Mesendoderm (in vitro differentiated cells): Measurements from ENCODE around the gene CHST12.
A peak's percentile ranks its signal among the peaks of the same experiment; 100 is the strongest.

Source experiments
- DNase-seq: peaks from one replicate; pipeline ENCODE4 v3.0.0; 2013
- H2AK5ac ChIP-seq: 2 replicates; pipeline ENCODE4 v1.6.1; 2013; ENCODE audit warnings: low read length, inconsistent platforms
- H2BK120ac ChIP-seq: 2 replicates; pipeline ENCODE4 v1.6.1; 2013; ENCODE audit warnings: low read depth, mild to moderate bottlenecking, low read length, moderate library complexity, mixed read lengths
- H2BK15ac ChIP-seq: replicated peaks from 2 replicates; pipeline ENCODE4 v1.6.1; 2013; ENCODE audit warnings: low read depth, mild to moderate bottlenecking, moderate library complexity
- H2BK5ac ChIP-seq: 2 replicates; pipeline ENCODE4 v1.6.1; 2013; ENCODE audit warnings: low read length, inconsistent platforms
- H3K18ac ChIP-seq: 2 replicates; pipeline ENCODE4 v1.6.1; 2013; ENCODE audit warnings: mild to moderate bottlenecking, low read length, mixed read lengths
- H3K23ac ChIP-seq: one replicate; pipeline ENCODE4 v1.6.1; 2013; ENCODE audit warnings: low read length
- H3K27ac ChIP-seq: 2 replicates; pipeline ENCODE4 v1.5.1; 2013; ENCODE audit warnings: low read depth, mild to moderate bottlenecking, inconsistent platforms, low read length, moderate library complexity
- H3K27me3 ChIP-seq: 2 replicates; pipeline ENCODE4 v1.6.1; 2013; ENCODE audit warnings: low read length, control low read depth, mild to moderate bottlenecking, inconsistent platforms; ENCODE audit not compliant: insufficient read depth, poor library complexity
- H3K36me3 ChIP-seq: 2 replicates; pipeline ENCODE4 v1.6.1; 2013; ENCODE audit warnings: low read length, inconsistent platforms; ENCODE audit not compliant: control insufficient read depth, insufficient read depth
- H3K4ac ChIP-seq: one replicate; pipeline ENCODE4 v1.6.1; 2013; ENCODE audit warnings: low read depth, mild to moderate bottlenecking, low read length, moderate library complexity
- H3K4me1 ChIP-seq: 2 replicates; pipeline ENCODE4 v1.6.1; 2013; ENCODE audit warnings: low read depth, low read length, inconsistent platforms; ENCODE audit not compliant: control insufficient read depth
- H3K4me2 ChIP-seq: 2 replicates; pipeline ENCODE4 v1.6.1; 2013; ENCODE audit warnings: low read length
- H3K4me3 ChIP-seq: 2 replicates; pipeline ENCODE4 v1.5.1; 2013; ENCODE audit warnings: mild to moderate bottlenecking, low read length
- H3K56ac ChIP-seq: one replicate; pipeline ENCODE4 v1.6.1; 2013; ENCODE audit warnings: low read length
- H3K79me1 ChIP-seq: 2 replicates; pipeline ENCODE4 v1.6.1; 2013; ENCODE audit warnings: low read length, inconsistent platforms
- H3K79me2 ChIP-seq: 2 replicates; pipeline ENCODE4 v1.6.1; 2013; ENCODE audit warnings: mild to moderate bottlenecking, low read length; ENCODE audit not compliant: control insufficient read depth, insufficient read depth
- H3K9ac ChIP-seq: 2 replicates; pipeline ENCODE4 v1.6.1; 2013; ENCODE audit warnings: low read length, inconsistent platforms
- H4K5ac ChIP-seq: one replicate; pipeline ENCODE4 v1.6.1; 2013; ENCODE audit warnings: low read length
- H4K8ac ChIP-seq: one replicate; pipeline ENCODE4 v1.6.1; 2013; ENCODE audit warnings: low read depth, mild to moderate bottlenecking, control low read depth, low read length, moderate library complexity
- WGBS: extraction: QIAGEN DNeasy Blood & Tissue Kit; methylation state at CpG from one replicate; pipeline ENCODE4 v1.1.7; 2013; ENCODE audit warnings: low lambda C conversion rate, missing lambda C conversion rate; ENCODE audit not compliant: insufficient coverage; ENCODE audit errors: extremely low coverage; 5-methylcytosine and 5-hydroxymethylcytosine counted together

CHST12 gene

DNA sequence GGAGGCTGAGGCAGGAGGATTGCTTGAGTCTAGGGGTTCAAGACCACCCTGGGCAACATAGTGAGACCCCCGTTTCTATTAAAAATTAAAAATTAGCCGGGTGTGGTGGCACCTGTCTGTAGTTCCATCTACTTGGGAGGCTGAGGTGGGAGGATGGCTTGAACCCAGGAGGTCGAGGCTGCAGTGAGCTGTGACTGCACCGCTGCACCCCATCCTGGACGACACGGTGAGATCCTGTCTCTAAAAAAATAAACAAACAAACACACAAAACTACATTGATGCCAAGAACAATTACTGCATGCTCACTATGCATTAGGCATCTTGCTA is 761 bp upstream of the CHST12 start:
- WGBS: no CpG with 5 or more reads among the region's 6 CpGs
- no peak for DNase-seq
- peaks cover 2% of the 10 kb centered on the region for H3K79me2 ChIP-seq

DNA sequence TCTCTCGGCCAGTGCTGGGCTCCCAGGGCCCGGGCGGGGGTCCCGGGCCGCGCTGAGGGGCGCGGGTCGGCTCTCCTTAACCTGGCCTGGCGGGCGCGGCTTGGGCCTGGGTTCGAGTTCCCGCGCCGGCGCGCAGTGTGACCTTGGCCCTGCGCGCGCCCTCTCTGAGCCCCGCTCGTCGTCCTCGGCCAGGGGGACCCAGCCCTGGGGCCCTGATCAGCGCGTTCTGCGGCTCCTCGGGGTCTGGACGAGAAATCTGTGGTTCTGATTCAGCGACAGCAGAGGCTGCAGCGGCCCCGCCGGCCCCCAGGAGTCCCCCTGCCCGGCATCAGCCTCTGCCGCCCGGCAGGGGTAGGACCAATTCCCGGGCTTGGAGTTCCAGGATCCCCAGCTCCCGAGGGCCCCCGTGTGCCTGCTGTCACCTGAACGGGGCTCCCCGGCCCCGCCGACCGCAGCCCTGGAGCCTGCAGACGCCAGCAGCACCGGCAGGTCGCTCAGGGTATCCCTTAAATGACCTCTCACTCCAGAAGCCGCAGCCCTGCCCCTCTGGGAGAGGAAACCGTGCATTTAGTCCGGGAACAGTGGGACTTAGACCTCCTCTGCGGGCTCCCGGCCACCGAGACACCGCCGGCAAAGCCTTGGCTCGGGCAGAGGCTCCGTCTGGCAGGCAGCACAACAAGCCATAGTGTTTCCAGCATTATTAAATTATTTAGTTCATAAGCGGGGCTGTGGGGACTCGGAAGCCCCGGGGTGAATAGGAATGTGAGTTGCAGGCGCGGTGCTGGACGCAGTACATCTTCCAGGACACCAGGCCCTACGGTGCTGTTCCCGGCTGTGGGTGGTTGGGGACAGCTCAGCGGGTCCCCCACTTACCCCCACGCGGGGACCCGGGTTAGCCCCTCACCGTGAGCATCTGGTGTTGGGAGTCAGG is 572 bp downstream of the CHST12 start:
- no peak overlapping the region for H3K27ac ChIP-seq

More for the DNA sequence above, 761 bp upstream of the CHST12 start:
- Histone ChIP-seq H2BK120ac (no peak overlapping the region), H3K27ac (no peak overlapping the region), H3K56ac (peak overlapping the region; percentile 88), H3K4me1 (no peaks in the 10 kb centered on the region), H4K8ac (no peak overlapping the region), H2BK15ac (no peak overlapping the region), H3K23ac (no peak overlapping the region), H3K79me1 (peaks cover 5% of the 10 kb centered on the region), H3K4ac (no peak overlapping the region), H3K36me3 (no peaks in the 10 kb centered on the region), H2BK5ac (no peak overlapping the region), H2AK5ac (no peak overlapping the region), H3K27me3 (no peaks in the 10 kb centered on the region), H3K4me3 (peak overlapping the region; percentile 95), H3K9ac (peak overlapping the region; percentile 84), H3K4me2 (peak overlapping the region; percentile 97), H3K18ac (no peak overlapping the region), H4K5ac (no peak overlapping the region)

GRCh38 chr7:2404714-2405119 is 1.3 kb downstream of the CHST12 start:
- Histone ChIP-seq H3K56ac (peak overlapping the region; percentile 85), H3K27ac (no peak overlapping the region), H3K4me2 (peak overlapping the region; percentile 29), H3K4me1 (no peaks in the 10 kb centered on the region), H2BK120ac (no peak overlapping the region), H2AK5ac (no peak overlapping the region), H3K23ac (no peak overlapping the region), H4K8ac (no peak overlapping the region), H3K27me3 (no peaks in the 10 kb centered on the region), H2BK15ac (no peak overlapping the region), H3K79me1 (peaks cover 5% of the 10 kb centered on the region), H3K18ac (no peak overlapping the region), H3K79me2 (peaks cover 2% of the 10 kb centered on the region), H3K9ac (peak overlapping the region; percentile 84), H2BK5ac (no peak overlapping the region), H3K36me3 (no peaks in the 10 kb centered on the region), H3K4ac (no peak overlapping the region), H3K4me3 (no peak overlapping the region), H4K5ac (no peak overlapping the region)
- DNase-seq: no peak
- 100% methylated on average over 2 of the region's 12 CpGs for WGBS

More for the DNA sequence above, 572 bp downstream of the CHST12 start:
- Histone ChIP-seq H3K27me3 (no peaks in the 10 kb centered on the region), H3K4me3 (peak overlapping the region; percentile 77), H3K79me1 (peaks cover 5% of the 10 kb centered on the region), H3K79me2 (peaks cover 2% of the 10 kb centered on the region), H3K4me2 (peak overlapping the region; percentile 29), H3K36me3 (no peaks in the 10 kb centered on the region), H3K4me1 (no peaks in the 10 kb centered on the region), H2BK5ac (no peak overlapping the region), H4K5ac (no peak overlapping the region), H4K8ac (no peak overlapping the region), H3K18ac (peak overlapping the region; percentile 9), H2AK5ac (no peak overlapping the region), H3K4ac (peak overlapping the region; percentile 49), H3K23ac (peak overlapping the region; percentile 1), H3K56ac (peak overlapping the region; percentile 85), H3K9ac (peak overlapping the region; percentile 84), H2BK15ac (no peak overlapping the region), H2BK120ac (no peak overlapping the region)
- peak; percentile 58 for DNase-seq
- WGBS: no CpG with 5 or more reads among the region's 71 CpGs

DNA sequence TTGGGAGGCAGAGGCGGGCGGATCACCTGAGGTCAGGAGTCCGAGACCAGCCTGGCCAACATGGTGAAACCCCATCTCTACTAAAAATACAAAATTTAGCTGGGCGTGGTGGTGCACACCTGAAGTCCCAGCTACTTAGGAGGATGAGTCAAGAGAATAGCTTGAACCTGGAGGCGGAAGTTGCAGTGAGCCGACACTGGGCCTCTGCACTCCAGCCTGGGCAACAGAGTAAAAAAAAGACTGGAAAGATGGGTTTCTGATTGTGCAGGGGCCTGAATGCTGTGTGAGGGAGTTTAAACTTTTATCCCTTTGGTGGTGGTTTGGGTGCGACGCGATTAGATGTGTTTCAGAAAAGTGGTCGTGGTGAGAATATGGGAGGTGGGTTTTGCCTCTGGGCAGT is 1.8 kb downstream of the CHST12 start:
- H3K4me3 ChIP-seq: no peak overlapping the region

GRCh38 chr7:2405601-2406345 is 2.4 kb downstream of the CHST12 start:
- Histone ChIP-seq H3K4me2 (no peak overlapping the region), H2AK5ac (no peak overlapping the region), H3K36me3 (no peaks in the 10 kb centered on the region), H3K56ac (no peak overlapping the region), H3K23ac (no peak overlapping the region), H3K27me3 (no peaks in the 10 kb centered on the region), H3K4ac (no peak overlapping the region), H4K8ac (no peak overlapping the region), H2BK5ac (no peak overlapping the region), H3K79me2 (peaks cover 2% of the 10 kb centered on the region), H3K9ac (peak overlapping the region; percentile 15), H2BK15ac (no peak overlapping the region), H4K5ac (no peak overlapping the region), H2BK120ac (no peak overlapping the region), H3K79me1 (peaks cover 5% of the 10 kb centered on the region), H3K18ac (no peak overlapping the region), H3K4me1 (no peaks in the 10 kb centered on the region), H3K27ac (no peak overlapping the region), H3K4me3 (no peak overlapping the region)
- no peak for DNase-seq
- no CpG with 5 or more reads among the region's 21 CpGs for WGBS

More for the DNA sequence above, 1.8 kb downstream of the CHST12 start:
- Histone ChIP-seq H4K8ac (no peak overlapping the region), H3K9ac (no peak overlapping the region), H3K4me1 (no peaks in the 10 kb centered on the region), H3K56ac (no peak overlapping the region), H3K4ac (no peak overlapping the region), H3K36me3 (no peaks in the 10 kb centered on the region), H3K27me3 (no peaks in the 10 kb centered on the region), H3K79me1 (peaks cover 5% of the 10 kb centered on the region), H2BK5ac (no peak overlapping the region), H2AK5ac (no peak overlapping the region), H2BK120ac (no peak overlapping the region), H2BK15ac (no peak overlapping the region), H3K79me2 (peaks cover 2% of the 10 kb centered on the region), H4K5ac (no peak overlapping the region), H3K4me2 (no peak overlapping the region), H3K27ac (no peak overlapping the region), H3K23ac (no peak overlapping the region), H3K18ac (no peak overlapping the region)
- WGBS: 100% methylated on average over 4 of the region's 10 CpGs
- DNase-seq: no peak
